HL-60 (cell line): ENCODE data around the gene PIK3R5.
"Not testable (repeated sequence)": the region's sequence is repeated elsewhere in the genome, so short reads cannot be mapped to it uniquely, and the experiment has no call there.

Experiments
- DNase-seq, 2 experiments: peaks; one replicate each; pipeline ENCODE4 v3.0.0-alpha.2; 2010 to 2020; ENCODE audit warnings: low read depth in 1 of 2, low spot score in 1 of 2
- H3K27ac ChIP-seq: fragments of 250-450 bp; sonication (Bioruptor Pico); replicated peaks from 2 replicates; pipeline ENCODE4 v1.5.1; 2020; ENCODE audit warnings: mild to moderate bottlenecking, moderate library complexity
- H3K27me3 ChIP-seq: fragments of 250-450 bp; sonication (Bioruptor Pico); 2 replicates; pipeline ENCODE4 v1.5.1; 2021; ENCODE audit warnings: mild to moderate bottlenecking, moderate library complexity; ENCODE audit not compliant: insufficient read depth, poor library complexity, severe bottlenecking
- H3K4me3 ChIP-seq: replicated peaks from 2 replicates; pipeline ENCODE4 v1.5.1; 2011; ENCODE audit warnings: mild to moderate bottlenecking, control low read depth, low read length; ENCODE audit not compliant: insufficient read depth
- GABPA ChIP-seq: IDR thresholded peaks from 2 replicates; pipeline ENCODE4 v1.6.1; 2012; ENCODE audit warnings: low read depth
- POLR2AphosphoS5 ChIP-seq: IDR thresholded peaks from 2 replicates; pipeline ENCODE4 v1.6.1; 2012; ENCODE audit warnings: low read depth
- SPI1 ChIP-seq: IDR thresholded peaks from 2 replicates; pipeline ENCODE4 v1.6.1; 2012; ENCODE audit warnings: low read depth, mild to moderate bottlenecking, borderline replicate concordance
- TF ChIP-seq, protein P1 (sequence below): IDR thresholded peaks from one replicate; pipeline ENCODE4 v1.5.1; 2011; ENCODE audit warnings: low read length, control low read depth, inconsistent platforms; ENCODE audit not compliant: insufficient read depth
- TF ChIP-seq, protein P2 (sequence below): IDR thresholded peaks from 2 replicates; pipeline ENCODE4 v1.6.1; 2012; ENCODE audit warnings: low read depth; ENCODE audit not compliant: insufficient replicate concordance

The PIK3R5 gene

DNA sequence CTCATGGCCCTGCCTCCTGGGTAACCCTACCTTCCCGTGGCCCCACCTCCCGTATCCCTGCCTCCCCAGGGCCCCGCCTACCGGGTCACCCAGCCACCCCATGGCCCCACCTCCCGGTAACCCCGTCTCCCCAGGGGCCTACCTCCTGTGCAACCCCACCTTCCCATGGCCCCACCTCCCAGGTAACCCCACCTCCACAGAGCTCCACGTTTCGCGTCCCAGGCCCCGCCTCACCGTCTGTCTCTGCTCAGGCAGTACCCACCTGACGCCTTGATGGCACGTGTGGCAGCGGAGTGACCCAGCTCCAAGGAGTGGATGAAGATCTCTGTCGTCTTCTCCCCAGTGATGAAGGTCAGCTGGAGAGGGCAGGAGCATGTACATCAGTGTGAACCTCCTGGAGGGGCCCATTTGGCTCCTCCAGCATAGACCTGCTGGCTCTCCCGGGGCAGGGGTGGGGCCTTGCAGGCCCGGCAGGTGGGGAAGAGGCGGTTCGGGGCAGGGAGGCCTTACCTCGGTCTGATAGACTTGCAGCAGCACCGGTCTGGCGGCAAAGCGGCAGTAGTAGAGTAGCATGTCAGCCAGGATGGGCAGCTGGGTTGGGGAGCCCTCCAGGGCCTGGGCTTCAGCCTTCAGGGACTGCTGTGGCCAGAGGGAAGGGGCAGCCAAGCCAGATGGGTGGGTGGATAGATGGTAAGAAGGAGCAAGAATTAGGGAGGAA is 79.4 kb downstream of the PIK3R5 start:
- H3K27ac ChIP-seq = no peak overlapping the region
- DNase-seq = no peak
- no peak overlapping the region for H3K4me3 ChIP-seq
- H3K27me3 ChIP-seq = no peaks in the 10 kb centered on the region
- TF ChIP-seq POLR2AphosphoS5 = no peak
- TF ChIP-seq, protein P1, sequence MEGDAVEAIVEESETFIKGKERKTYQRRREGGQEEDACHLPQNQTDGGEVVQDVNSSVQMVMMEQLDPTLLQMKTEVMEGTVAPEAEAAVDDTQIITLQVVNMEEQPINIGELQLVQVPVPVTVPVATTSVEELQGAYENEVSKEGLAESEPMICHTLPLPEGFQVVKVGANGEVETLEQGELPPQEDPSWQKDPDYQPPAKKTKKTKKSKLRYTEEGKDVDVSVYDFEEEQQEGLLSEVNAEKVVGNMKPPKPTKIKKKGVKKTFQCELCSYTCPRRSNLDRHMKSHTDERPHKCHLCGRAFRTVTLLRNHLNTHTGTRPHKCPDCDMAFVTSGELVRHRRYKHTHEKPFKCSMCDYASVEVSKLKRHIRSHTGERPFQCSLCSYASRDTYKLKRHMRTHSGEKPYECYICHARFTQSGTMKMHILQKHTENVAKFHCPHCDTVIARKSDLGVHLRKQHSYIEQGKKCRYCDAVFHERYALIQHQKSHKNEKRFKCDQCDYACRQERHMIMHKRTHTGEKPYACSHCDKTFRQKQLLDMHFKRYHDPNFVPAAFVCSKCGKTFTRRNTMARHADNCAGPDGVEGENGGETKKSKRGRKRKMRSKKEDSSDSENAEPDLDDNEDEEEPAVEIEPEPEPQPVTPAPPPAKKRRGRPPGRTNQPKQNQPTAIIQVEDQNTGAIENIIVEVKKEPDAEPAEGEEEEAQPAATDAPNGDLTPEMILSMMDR = no peak

DNA sequence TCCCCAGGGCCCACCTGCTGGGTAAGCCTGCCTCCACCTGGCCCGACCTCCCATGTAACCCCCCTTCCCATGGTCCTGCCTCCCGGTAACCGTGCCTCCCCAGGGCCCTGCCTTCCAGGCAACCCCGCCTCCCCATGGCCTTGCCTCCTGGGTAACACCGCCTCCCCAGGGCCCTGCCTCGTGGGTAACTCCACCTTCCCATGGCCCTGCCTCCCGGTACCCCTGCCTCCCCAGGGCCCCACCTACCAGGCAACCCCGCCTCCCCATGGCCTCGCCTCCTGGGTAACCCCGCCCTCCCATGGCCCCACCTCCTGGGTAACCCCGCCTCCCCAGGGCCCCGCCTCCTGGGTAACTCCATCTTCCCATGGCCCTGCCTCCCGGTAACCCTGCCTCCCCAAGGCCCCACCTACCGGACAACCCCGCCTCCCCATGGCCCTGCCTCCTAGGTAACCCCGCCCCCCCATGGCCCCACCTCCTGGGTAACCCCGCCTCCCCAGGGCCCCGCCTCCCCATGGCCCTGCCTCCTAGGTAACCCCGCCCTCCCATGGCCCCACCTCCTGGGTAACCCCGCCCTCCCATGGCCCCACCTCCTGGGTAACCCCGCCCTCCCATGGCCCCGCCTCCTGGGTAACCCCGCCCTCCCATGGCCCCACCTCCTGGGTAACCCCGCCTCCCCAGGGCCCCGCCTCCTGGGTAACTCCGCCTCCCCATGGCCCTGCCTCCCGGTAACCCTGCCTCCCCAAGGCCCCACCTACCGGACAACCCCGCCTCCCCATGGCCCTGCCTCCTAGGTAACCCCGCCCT is 80.1 kb downstream of the PIK3R5 start:
- H3K27me3 ChIP-seq, H3K4me3 ChIP-seq, H3K27ac ChIP-seq, DNase-seq: not testable (repeated sequence)

DNA sequence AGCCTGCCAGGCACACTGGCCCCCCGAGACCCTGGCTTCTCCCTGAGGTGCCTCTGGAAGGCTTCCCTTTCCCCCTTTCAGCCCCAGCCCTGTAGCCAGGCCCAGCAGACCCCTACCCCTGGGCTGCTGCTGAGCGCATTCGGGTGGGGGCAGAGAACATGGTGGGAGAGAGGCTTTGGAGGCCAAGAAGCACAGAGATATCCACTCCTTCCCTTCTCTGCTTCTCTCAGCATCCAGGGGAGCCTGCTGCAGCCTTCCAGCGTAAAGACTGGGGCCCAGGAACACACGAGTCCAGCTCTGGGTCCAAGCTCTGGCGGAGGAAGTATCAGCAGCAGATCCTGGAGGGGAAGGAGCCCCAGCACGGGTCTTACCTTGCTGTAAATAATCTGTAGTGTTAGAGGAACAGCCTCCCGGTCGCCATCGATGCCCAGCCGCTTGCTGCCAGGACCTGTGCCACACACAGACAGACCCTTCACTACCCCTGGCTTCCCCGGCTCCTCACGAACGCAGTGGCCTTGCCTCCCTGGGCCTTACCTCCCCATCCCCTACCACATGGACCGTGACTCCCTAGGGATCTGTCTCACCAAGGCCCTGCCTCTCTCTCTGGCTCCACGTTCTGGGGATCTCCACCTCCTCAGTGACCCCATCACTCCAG is 81.0 kb downstream of the PIK3R5 start:
- H3K4me3 ChIP-seq = no peak overlapping the region

GRCh38 chr17:8883353-8883752 is 82.2 kb downstream of the PIK3R5 start:
- no peak for DNase-seq
- TF ChIP-seq, protein P2, sequence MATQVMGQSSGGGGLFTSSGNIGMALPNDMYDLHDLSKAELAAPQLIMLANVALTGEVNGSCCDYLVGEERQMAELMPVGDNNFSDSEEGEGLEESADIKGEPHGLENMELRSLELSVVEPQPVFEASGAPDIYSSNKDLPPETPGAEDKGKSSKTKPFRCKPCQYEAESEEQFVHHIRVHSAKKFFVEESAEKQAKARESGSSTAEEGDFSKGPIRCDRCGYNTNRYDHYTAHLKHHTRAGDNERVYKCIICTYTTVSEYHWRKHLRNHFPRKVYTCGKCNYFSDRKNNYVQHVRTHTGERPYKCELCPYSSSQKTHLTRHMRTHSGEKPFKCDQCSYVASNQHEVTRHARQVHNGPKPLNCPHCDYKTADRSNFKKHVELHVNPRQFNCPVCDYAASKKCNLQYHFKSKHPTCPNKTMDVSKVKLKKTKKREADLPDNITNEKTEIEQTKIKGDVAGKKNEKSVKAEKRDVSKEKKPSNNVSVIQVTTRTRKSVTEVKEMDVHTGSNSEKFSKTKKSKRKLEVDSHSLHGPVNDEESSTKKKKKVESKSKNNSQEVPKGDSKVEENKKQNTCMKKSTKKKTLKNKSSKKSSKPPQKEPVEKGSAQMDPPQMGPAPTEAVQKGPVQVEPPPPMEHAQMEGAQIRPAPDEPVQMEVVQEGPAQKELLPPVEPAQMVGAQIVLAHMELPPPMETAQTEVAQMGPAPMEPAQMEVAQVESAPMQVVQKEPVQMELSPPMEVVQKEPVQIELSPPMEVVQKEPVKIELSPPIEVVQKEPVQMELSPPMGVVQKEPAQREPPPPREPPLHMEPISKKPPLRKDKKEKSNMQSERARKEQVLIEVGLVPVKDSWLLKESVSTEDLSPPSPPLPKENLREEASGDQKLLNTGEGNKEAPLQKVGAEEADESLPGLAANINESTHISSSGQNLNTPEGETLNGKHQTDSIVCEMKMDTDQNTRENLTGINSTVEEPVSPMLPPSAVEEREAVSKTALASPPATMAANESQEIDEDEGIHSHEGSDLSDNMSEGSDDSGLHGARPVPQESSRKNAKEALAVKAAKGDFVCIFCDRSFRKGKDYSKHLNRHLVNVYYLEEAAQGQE = no peak
- TF ChIP-seq, protein P1 = no peak
- TF ChIP-seq SPI1 = no peak
- TF ChIP-seq POLR2AphosphoS5 = no peak
- TF ChIP-seq GABPA = no peak
- no peak overlapping the region for H3K27ac ChIP-seq
- H3K27me3 ChIP-seq = no peaks in the 10 kb centered on the region
- H3K4me3 ChIP-seq = no peak overlapping the region

More for the DNA sequence above, 81.0 kb downstream of the PIK3R5 start:
- H3K27ac ChIP-seq = no peak overlapping the region
- TF ChIP-seq, protein P1 = no peak
- TF ChIP-seq, protein P2 = no peak
- TF ChIP-seq POLR2AphosphoS5 (no peak), GABPA (no peak), SPI1 (no peak)
- DNase-seq = no peak
- no peaks in the 10 kb centered on the region for H3K27me3 ChIP-seq
